Karpas-422 (cell line): Measurements from ENCODE around the gene MBP. TPM values are rescaled to one million over a fixed set of nuclear protein-coding genes. Genes with fewer than 3 reads are reported as not detected.
A peak's percentile ranks its signal among the peaks of the same experiment; 100 is the strongest.

Experiments
- DNase-seq: peaks from one replicate; pipeline ENCODE4 v3.0.0-alpha.2; 2015
- H2AFZ ChIP-seq: fragments of 200-600 bp; sonication (generic); 2 replicates; pipeline ENCODE4 v1.6.1; 2014; ENCODE audit warnings: antibody characterized with exemption, low read length, mixed read lengths
- H3K27ac ChIP-seq: fragments of 200-600 bp; sonication (generic); 2 replicates; pipeline ENCODE4 v1.5.1; 2014; ENCODE audit warnings: mild to moderate bottlenecking, low read length, moderate library complexity
- H3K27me3 ChIP-seq: fragments of 200-600 bp; sonication (generic); 2 replicates; pipeline ENCODE4 v1.6.1; 2014; ENCODE audit warnings: low read length, mixed read lengths
- H3K36me3 ChIP-seq: fragments of 200-600 bp; sonication (generic); 2 replicates; pipeline ENCODE4 v1.6.1; 2014; ENCODE audit warnings: low read length, mixed read lengths; ENCODE audit not compliant: insufficient read depth
- H3K4me1 ChIP-seq: fragments of 200-600 bp; sonication (generic); 2 replicates; pipeline ENCODE4 v1.6.1; 2014; ENCODE audit warnings: mild to moderate bottlenecking, low read length, mixed read lengths
- H3K4me2 ChIP-seq: fragments of 200-600 bp; sonication (generic); 2 replicates; pipeline ENCODE4 v1.6.1; 2014; ENCODE audit warnings: low read length, low read depth, mild to moderate bottlenecking; ENCODE audit not compliant: poor library complexity, severe bottlenecking
- H3K4me3 ChIP-seq: fragments of 200-600 bp; sonication (generic); 2 replicates; pipeline ENCODE4 v1.5.1; 2014; ENCODE audit warnings: mild to moderate bottlenecking, antibody characterized with exemption, low read length, mixed read lengths
- H3K79me2 ChIP-seq: fragments of 200-600 bp; sonication (generic); 2 replicates; pipeline ENCODE4 v1.6.1; 2014; ENCODE audit warnings: mild to moderate bottlenecking, low read length, mixed read lengths
- H3K9ac ChIP-seq: fragments of 200-600 bp; sonication (generic); 2 replicates; pipeline ENCODE4 v1.6.0; 2014; ENCODE audit warnings: low read length
- H3K9me2 ChIP-seq: fragments of 200-600 bp; sonication (generic), shearing (Covaris generic); replicated peaks from 2 replicates; pipeline ENCODE4 v1.6.0; 2014; ENCODE audit warnings: mild to moderate bottlenecking, low read length, moderate library complexity; ENCODE audit not compliant: insufficient read depth
- H3K9me3 ChIP-seq: fragments of 300-700, 200-600 bp; sonication (generic); 2 replicates; pipeline ENCODE4 v1.6.1; 2014; ENCODE audit warnings: low read length, mixed read lengths
- H4K20me1 ChIP-seq: fragments of 200-600 bp; sonication (generic); 2 replicates; pipeline ENCODE4 v1.6.1; 2014; ENCODE audit warnings: mild to moderate bottlenecking, antibody characterized with exemption, low read length, low read depth; ENCODE audit not compliant: insufficient read depth
- total RNA-seq: library from RNA; depleted of rRNA; stranded (reverse); fragments of >200 nt; shearing (Covaris generic); gene quantifications from 2 replicates; pipeline ENCODE4 v1.2.3, GENCODE V29; 2014; ENCODE audit warnings: low replicate concordance

MBP gene
- total RNA-seq, 1 experiment from 2014 or later: 67.8 TPM

DNA sequence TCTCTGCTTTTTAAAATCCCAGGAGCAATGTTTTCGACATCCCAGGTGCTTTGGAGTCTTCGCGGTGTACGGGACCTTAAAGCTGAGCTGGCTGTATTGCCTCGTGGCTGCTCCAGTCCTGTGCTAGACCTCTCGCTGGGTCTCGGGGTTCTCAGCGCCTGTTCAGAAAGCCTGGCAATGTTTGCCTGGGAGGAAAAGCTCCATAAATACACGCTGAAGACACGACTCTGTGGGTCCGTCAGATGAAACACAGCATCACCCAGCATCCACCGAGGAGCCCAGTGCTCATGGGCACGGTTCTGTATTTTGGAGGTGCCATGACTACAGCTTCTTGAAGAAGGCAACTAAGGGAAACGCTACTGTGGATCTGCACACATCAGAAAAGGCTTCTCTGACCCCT is 21.6 kb downstream of the MBP start:
- Histone ChIP-seq H3K27me3 (no peaks in the 10 kb centered on the region), H3K36me3 (no peaks in the 10 kb centered on the region), H3K4me1 (peaks cover 53% of the 10 kb centered on the region), H3K4me3 (no peak overlapping the region), H3K9me2 (no peaks in the 10 kb centered on the region), H4K20me1 (peaks cover 44% of the 10 kb centered on the region), H2AFZ (no peak overlapping the region), H3K79me2 (peaks cover 86% of the 10 kb centered on the region), H3K9me3 (no peaks in the 10 kb centered on the region), H3K4me2 (no peak overlapping the region), H3K9ac (no peak overlapping the region), H3K27ac (no peak overlapping the region)
- DNase-seq: no peak

DNA sequence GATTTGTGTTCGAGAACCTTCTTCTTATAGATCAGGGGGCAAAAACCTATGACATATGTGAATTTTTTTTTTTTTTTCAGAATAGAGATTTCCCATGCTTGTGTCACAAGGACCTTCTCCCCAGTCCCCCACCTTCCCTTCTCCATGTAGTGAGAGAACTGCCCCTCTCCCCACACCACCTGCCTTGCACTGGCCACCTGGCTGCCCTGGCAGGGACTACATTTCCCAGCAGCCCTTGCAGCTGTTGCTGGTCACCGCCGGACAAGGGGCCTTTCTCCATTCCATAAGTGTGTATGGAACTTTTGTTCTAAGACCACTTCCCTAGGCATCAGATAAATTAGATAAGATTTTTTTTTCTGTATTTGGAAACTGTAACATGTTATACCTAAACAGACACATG is 22.2 kb downstream of the MBP start:
- Histone ChIP-seq H3K4me3 (no peak overlapping the region), H3K36me3 (no peaks in the 10 kb centered on the region), H4K20me1 (peaks cover 49% of the 10 kb centered on the region), H3K27ac (no peak overlapping the region), H3K9me3 (no peaks in the 10 kb centered on the region), H2AFZ (no peak overlapping the region), H3K79me2 (peaks cover 88% of the 10 kb centered on the region), H3K4me2 (no peak overlapping the region), H3K9me2 (no peaks in the 10 kb centered on the region), H3K9ac (no peak overlapping the region), H3K4me1 (peaks cover 59% of the 10 kb centered on the region), H3K27me3 (no peaks in the 10 kb centered on the region)
- no peak for DNase-seq

DNA sequence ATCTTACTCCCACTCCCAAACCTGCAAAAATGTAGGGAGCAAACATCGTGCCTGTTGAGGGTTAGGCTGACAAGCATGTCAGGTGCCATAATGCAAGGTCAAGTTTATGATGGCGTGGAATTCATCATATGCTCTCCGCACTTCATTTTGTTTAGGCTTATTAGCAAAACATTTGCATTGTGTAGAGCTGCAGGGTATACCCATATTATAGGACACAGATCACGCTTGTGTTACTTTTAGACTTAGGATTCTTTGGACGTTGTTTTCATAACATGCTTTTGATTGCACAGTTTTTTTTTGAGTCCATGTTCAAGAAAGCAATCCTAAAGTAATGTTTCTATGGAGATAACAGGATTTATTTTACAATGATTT is 22.9 kb downstream of the MBP start:
- Histone ChIP-seq H3K27ac (no peak overlapping the region), H3K9ac (no peak overlapping the region)

GRCh38 chr18:77108821-77109647 is 23.5 kb downstream of the MBP start:
- Histone ChIP-seq H3K9me3 (no peaks in the 10 kb centered on the region), H3K4me2 (peak overlapping the region; percentile 54), H3K9ac (no peak overlapping the region; the same call in 1 of the 2 replicates), H3K9me2 (no peaks in the 10 kb centered on the region), H4K20me1 (peaks cover 49% of the 10 kb centered on the region), H3K27ac (peak overlapping the region; percentile 64; the same call in 1 of the 2 replicates), H3K4me3 (peak overlapping the region; percentile 14; the same call in 1 of the 2 replicates), H3K4me1 (peaks cover 63% of the 10 kb centered on the region), H2AFZ (no peak overlapping the region), H3K27me3 (no peaks in the 10 kb centered on the region), H3K36me3 (peaks cover under 1% of the 10 kb centered on the region), H3K79me2 (peaks cover 85% of the 10 kb centered on the region)
- no peak for DNase-seq

More for the DNA sequence above, 22.9 kb downstream of the MBP start:
- no peak overlapping the region for H3K4me3 ChIP-seq
- H2AFZ ChIP-seq: no peak overlapping the region
- H3K27me3 ChIP-seq: no peaks in the 10 kb centered on the region
- H3K9me2 ChIP-seq: no peaks in the 10 kb centered on the region
- peaks cover 84% of the 10 kb centered on the region for H3K79me2 ChIP-seq
- peaks cover 59% of the 10 kb centered on the region for H3K4me1 ChIP-seq
- peaks cover 52% of the 10 kb centered on the region for H4K20me1 ChIP-seq
- DNase-seq: no peak
- H3K36me3 ChIP-seq: no peaks in the 10 kb centered on the region
- no peaks in the 10 kb centered on the region for H3K9me3 ChIP-seq
- H3K4me2 ChIP-seq: peak overlapping the region; percentile 54

GRCh38 chr18:77108001-77108692 is 24.4 kb downstream of the MBP start:
- Histone ChIP-seq H3K4me3 (peak overlapping the region; percentile 14; the same call in 1 of the 2 replicates), H3K9me3 (no peaks in the 10 kb centered on the region), H3K4me1 (peaks cover 72% of the 10 kb centered on the region), H3K27me3 (no peaks in the 10 kb centered on the region), H3K4me2 (peak overlapping the region; percentile 54), H3K9ac (peak overlapping the region; percentile 19; the same call in 1 of the 2 replicates), H3K79me2 (peaks cover 84% of the 10 kb centered on the region), H2AFZ (no peak overlapping the region), H4K20me1 (peaks cover 42% of the 10 kb centered on the region), H3K27ac (peak overlapping the region; percentile 64), H3K36me3 (peaks cover 4% of the 10 kb centered on the region), H3K9me2 (no peaks in the 10 kb centered on the region)
- peak; percentile 66 for DNase-seq

- H3K4me3 ChIP-seq: no peak overlapping the region
Measured at GRCh38 chr18:77107292-77107691, 25.3 kb downstream of the MBP start.

GRCh38 chr18:77106331-77106730 is 26.3 kb downstream of the MBP start:
- peaks cover 77% of the 10 kb centered on the region for H3K79me2 ChIP-seq
- peaks cover 4% of the 10 kb centered on the region for H3K36me3 ChIP-seq
- no peak overlapping the region for H2AFZ ChIP-seq
- no peaks in the 10 kb centered on the region for H3K27me3 ChIP-seq
- peaks cover 90% of the 10 kb centered on the region for H3K4me1 ChIP-seq
- peak overlapping the region; percentile 13 for H3K4me2 ChIP-seq
- DNase-seq: no peak
- H4K20me1 ChIP-seq: peaks cover 40% of the 10 kb centered on the region
- H3K9me3 ChIP-seq: no peaks in the 10 kb centered on the region
- H3K27ac ChIP-seq: no peak overlapping the region
- H3K9me2 ChIP-seq: no peaks in the 10 kb centered on the region
- no peak overlapping the region for H3K9ac ChIP-seq
- H3K4me3 ChIP-seq: no peak overlapping the region

More at GRCh38 chr18:77107292-77107691, 25.3 kb downstream of the MBP start:
- Histone ChIP-seq H3K79me2 (peaks cover 78% of the 10 kb centered on the region), H3K9me3 (no peaks in the 10 kb centered on the region), H2AFZ (no peak overlapping the region), H3K4me2 (peak overlapping the region; percentile 54), H3K9me2 (no peaks in the 10 kb centered on the region), H3K27ac (peak overlapping the region; percentile 64), H3K36me3 (peaks cover 4% of the 10 kb centered on the region), H3K27me3 (no peaks in the 10 kb centered on the region), H4K20me1 (peaks cover 40% of the 10 kb centered on the region), H3K9ac (no peak overlapping the region), H3K4me1 (peaks cover 80% of the 10 kb centered on the region)
- no peak for DNase-seq

DNA sequence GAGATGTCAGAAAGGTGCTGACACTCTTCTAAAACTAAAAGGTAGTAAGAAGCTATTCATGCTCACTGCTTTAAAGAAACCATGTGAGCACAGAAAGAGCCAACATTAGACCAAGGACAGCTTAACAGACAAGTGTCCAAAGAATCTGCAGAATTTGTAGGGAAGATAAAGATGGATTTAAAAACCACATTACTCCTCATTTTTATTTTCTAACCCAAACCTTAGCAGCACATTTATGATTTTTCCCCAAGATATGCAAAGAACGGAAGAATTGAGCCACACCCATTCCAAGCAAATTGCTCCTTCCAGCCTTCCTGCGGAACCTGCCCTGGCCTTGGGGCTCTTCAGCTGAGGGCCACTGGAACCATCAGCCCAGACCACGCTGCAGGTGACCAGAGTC is 26.9 kb downstream of the MBP start:
- H3K4me3 ChIP-seq: no peak overlapping the region
- no peaks in the 10 kb centered on the region for H3K9me3 ChIP-seq
- DNase-seq: no peak
- peaks cover 91% of the 10 kb centered on the region for H3K4me1 ChIP-seq
- H3K27ac ChIP-seq: no peak overlapping the region
- no peaks in the 10 kb centered on the region for H3K27me3 ChIP-seq
- H3K79me2 ChIP-seq: peaks cover 77% of the 10 kb centered on the region
- no peaks in the 10 kb centered on the region for H3K9me2 ChIP-seq
- no peak overlapping the region for H3K4me2 ChIP-seq
- no peak overlapping the region for H2AFZ ChIP-seq
- H3K36me3 ChIP-seq: peaks cover 9% of the 10 kb centered on the region
- H3K9ac ChIP-seq: no peak overlapping the region
- H4K20me1 ChIP-seq: peaks cover 36% of the 10 kb centered on the region
